GM12892 (cell line): ENCODE results near the gene DEPDC7.

ENCODE experiments used
- DNase-seq: peaks from one replicate; pipeline ENCODE4 v3.0.0; 2011; ENCODE audit not compliant: insufficient read length
- FAIRE-seq: peaks from 2 replicates; lab custom pipeline; 2011; peaks lifted over from hg19 to GRCh38; lab: Jason Lieb, UNC
- POLR2A ChIP-seq: IDR thresholded peaks from 2 replicates; pipeline ENCODE4 v1.6.1; 2011; ENCODE audit warnings: low read depth, low read length, control low read depth
- POLR2AphosphoS5 ChIP-seq: IDR thresholded peaks from 2 replicates; pipeline ENCODE4 v1.6.1; 2011; ENCODE audit warnings: low read depth, low read length, control low read depth
- TAF1 ChIP-seq: IDR thresholded peaks from 2 replicates; pipeline ENCODE4 v1.6.1; 2011; ENCODE audit warnings: low read depth, mild to moderate bottlenecking, control low read depth, low read length, borderline replicate concordance

Gene DEPDC7

GRCh38 chr11:33064866-33065265, 49.2 kb downstream of the DEPDC7 start:
- DNase-seq: no peak
- FAIRE-seq: peak; percentile 69
- TF ChIP-seq TAF1 (no peak), POLR2AphosphoS5 (no peak), POLR2A (no peak)

DNA sequence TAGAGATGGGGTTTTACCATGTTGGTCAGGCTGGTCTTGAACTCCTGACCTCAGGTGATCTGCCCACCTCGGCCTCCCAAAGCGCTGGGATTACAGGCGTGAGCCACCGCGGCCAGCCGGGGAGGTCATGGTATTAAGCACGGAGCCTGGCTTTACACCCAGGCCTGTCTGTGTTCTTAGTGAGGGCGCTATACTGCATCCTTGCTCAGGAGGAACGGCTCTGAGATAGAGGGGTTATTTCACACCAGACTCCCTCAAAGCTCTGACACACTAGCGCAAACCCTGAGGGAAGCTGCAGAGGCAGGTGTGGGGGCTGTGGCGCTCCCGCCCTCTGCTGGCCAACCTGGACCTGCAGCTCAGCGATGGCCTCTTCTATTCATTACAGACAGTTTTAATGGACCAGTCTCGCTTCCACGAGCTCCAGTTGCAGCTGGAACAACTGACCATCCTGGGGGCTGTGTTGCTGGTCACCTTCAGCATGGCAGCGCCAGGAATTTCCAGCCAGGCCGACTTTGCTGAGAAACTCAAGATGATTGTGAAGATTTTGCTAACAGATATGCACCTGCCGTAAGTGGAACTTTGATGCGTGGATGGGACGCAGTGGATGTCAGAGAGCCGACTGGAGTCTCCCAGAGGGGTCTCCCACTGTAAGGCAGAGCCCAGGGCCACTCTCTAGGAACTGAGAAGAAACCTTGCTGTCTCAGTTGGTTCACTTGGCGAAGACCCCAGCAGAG, 49.9 kb downstream of the DEPDC7 start:
- TF ChIP-seq TAF1 (no peak), POLR2A (no peak), POLR2AphosphoS5 (no peak)
- FAIRE-seq (peak; percentile 91), DNase-seq (peak; percentile 36)

DNA sequence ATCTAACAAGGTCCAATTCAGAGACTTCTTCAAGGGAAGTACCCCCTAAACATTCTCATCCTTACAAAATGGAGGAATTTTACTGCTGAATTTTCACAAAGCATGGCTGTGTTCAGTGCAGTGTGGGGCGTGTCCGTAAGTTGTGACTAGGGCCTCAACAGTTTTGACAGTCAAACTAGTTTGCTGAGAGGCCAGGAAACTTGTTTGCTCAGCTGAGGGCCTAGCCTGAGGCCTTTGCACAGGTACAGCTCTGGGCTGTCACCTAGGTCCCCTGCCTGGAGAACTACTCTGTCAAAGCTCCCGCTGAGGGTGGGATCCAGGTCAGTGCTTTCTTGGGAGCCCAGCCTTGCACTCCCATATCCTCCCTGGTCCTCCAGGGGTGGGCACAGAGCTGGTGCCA, 51.6 kb downstream of the DEPDC7 start:
- DNase-seq (no peak), FAIRE-seq (no peak)
- no peak for TF ChIP-seq POLR2A
- no peak for TF ChIP-seq TAF1

DNA sequence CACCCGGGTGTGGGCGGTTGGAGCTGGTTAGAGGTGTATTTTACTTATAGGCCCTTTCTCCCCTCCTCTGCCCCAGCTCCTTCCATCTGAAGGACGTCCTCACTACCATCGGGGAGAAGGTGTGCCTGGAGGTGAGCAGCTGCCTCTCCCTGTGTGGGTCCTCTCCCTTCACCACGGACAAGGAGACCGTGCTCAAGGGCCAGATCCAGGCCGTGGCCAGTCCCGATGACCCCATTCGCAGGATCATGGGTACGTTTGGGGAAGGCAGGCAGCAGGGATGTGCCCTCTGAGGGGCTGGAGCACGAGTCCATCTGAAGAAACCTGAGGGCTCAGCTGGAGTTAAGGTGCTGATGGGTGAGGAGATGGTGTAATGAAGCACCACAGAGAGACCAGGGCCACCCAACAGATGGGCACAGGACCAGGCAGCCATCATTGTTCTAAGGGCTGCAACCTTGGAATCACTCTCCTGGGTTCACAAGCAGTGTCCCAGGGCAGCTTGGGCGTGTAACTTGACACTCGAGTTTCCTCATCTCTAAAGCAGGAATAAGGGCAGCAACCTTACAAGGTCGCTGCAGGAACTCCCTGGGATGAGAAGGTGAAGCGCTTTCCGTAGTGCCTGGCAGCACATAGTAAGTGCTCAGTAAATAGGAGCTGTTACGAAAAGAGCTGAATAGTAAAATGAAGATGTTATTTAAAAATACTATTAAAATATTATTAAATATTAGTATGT, 53.1 kb downstream of the DEPDC7 start:
- FAIRE-seq (no peak), DNase-seq (no peak)
- no peak for TF ChIP-seq POLR2A
- TF ChIP-seq POLR2AphosphoS5: no peak
- no peak for TF ChIP-seq TAF1

DNA sequence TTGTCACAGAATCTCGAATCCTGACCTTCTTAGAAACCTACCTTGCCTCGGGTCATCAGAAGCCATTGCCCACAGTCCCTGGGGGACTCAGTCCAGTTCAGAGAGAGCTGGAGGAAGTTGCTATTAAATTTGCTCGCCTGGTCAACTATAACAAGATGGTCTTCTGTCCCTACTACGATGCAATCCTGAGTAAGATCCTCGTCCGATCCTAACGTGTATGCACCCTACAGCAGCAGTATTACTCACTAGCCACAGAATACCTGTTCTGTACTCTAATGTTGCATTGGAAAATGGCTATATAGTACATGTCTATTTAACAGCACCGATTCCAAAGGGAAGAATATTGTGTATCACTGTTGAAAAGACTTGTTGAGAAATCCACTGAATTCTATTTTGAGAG, 56.8 kb downstream of the DEPDC7 start:
- FAIRE-seq: no peak
- no peak for DNase-seq
- TF ChIP-seq TAF1 (no peak), POLR2A (no peak)
